ENCODE data around the gene VAV2.

GRCh38 chr9:133998915-133999595, 6.9 kb upstream of the VAV2 start:
- TF ChIP-seq, protein P1, sequence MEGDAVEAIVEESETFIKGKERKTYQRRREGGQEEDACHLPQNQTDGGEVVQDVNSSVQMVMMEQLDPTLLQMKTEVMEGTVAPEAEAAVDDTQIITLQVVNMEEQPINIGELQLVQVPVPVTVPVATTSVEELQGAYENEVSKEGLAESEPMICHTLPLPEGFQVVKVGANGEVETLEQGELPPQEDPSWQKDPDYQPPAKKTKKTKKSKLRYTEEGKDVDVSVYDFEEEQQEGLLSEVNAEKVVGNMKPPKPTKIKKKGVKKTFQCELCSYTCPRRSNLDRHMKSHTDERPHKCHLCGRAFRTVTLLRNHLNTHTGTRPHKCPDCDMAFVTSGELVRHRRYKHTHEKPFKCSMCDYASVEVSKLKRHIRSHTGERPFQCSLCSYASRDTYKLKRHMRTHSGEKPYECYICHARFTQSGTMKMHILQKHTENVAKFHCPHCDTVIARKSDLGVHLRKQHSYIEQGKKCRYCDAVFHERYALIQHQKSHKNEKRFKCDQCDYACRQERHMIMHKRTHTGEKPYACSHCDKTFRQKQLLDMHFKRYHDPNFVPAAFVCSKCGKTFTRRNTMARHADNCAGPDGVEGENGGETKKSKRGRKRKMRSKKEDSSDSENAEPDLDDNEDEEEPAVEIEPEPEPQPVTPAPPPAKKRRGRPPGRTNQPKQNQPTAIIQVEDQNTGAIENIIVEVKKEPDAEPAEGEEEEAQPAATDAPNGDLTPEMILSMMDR (conservative IDR thresholded peaks at IDR 0.05; ENCODE audit: low read depth, low read length), result no peak
- no peak for TF ChIP-seq EZH2 (IDR thresholded peaks at IDR 0.05; ENCODE audit: low read length, unreplicated experiment)
